GM12873 (cell line): ENCODE data around the gene ADAM19.

Experiments used
- CTCF ChIP-seq: IDR thresholded peaks from 2 replicates; pipeline ENCODE4 v1.5.1; 2012; ENCODE audit warnings: low read depth, mild to moderate bottlenecking, moderate library complexity, low read length, control low read depth; ENCODE audit not compliant: insufficient read depth; ENCODE audit errors: missing control alignments

The ADAM19 gene

DNA sequence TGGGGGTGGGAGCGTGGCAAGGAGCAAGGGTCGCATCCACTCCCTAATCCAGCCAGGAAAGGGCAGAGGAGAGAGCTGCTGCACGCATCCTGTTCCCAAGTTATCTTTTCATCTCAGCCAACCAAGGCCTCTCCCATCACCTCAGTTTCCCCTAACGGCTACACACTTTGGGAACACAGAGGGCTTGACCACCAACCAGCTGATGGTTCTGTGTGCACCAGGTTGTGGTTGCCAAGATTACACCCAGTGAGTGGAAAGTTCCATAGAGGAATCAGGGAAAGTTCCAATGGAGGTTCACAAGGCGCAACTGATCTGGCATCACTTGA is 53.9 kb downstream of the ADAM19 start:
- no peak for TF ChIP-seq CTCF

DNA sequence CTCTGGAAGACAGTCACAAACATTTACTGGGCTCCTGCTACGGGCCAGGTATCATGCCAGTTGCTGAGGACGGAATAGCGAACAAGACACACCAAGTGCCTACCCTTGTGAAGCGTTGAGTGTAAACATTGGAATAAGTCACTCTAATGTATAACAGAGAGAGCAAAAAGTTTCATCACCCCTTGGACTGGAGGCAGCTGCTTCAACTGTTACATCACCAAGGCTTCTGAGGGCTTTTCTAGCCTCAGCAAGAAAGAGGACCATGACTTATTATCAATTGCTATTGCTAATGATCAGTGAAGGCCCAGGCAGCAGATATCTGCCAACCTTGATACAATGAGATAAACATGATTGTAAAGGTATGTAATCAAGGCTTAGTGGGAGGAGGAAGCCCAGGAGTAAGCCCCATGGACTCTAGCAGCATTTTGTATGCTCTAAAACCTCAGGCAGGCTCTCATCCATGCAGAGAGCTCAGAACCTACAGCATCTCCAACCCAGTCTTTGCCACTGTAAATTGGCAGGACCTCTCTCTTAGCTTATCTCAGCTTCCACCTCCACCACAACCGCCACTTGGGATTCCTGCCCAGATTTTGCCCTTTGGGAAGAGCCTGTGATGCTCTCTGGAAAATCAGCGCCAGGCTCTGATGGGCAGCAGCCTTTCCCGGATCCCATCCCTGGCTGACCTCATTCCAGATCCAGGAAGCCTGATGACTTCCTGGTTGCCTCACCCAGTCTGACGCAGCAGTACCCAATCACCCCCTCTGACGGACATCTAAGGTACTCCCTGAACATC is 54.5 kb downstream of the ADAM19 start:
- TF ChIP-seq CTCF: no peak

GRCh38 chr5:157519579-157520253 is 55.9 kb downstream of the ADAM19 start:
- no peak for TF ChIP-seq CTCF

DNA sequence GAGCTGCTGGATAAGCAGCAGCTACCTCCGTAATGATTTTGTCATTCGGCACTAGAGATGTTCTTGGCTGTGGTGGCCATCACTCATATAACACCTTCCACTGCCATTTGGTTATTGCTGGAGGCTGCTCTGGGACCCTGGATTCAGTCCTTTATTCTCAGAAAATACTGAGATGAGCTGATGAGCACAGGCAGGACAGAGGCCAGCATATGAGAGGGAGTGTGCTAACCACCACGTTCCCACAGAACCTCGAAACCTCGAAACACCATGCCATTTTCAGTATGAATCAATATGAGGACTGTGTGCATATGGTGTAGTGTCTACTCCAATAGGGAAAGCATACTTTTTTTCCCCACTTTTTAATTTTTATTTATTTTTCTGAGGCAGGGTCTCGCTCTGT is 56.6 kb downstream of the ADAM19 start:
- TF ChIP-seq CTCF: no peak

DNA sequence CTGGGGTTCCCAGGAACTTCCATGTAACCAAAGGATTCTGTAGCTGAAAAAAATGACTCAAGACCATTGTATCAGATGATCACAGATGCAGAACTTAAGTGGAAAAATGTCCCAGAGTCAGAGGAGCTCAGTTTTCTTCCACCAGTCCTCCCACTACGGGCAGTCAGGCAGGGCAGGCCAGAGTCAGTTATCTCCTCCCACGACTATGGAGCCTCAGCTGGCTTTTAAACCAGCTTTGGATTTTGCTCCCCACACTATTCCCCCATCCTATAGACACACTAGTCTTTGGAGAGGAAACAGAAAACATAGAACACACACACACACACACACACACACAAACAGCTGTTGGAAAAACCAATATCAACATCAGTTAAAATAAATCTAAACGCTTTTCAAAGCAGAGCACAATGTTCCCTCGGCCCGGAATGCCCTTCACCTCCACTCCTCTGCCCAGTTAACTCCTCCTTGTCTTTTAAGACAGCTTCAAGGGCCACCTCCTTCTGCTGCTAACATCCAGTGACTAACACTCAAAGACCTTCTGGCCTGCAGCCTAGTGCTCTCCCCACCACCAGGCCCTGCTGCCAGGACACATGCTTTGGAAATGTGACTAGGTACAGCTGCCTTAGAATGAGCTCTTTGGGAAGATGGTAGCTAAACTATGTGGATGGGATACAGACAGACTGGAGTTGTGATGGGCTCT is 58.8 kb downstream of the ADAM19 start:
- no peak for TF ChIP-seq CTCF

GRCh38 chr5:157516006-157516405 is 59.6 kb downstream of the ADAM19 start:
- no peak for TF ChIP-seq CTCF

GRCh38 chr5:157514974-157515373 is 60.6 kb downstream of the ADAM19 start:
- TF ChIP-seq CTCF: no peak
